GM18861 (cell line): ENCODE results near the gene GRHL1.
"Not testable (repeated sequence)": the region's sequence is repeated elsewhere in the genome, so short reads cannot be mapped to it uniquely, and the experiment has no call there.

Experiments
- ATAC-seq: cut with Tn5 transposase; IDR thresholded peaks from one replicate; pipeline ENCODE4 v1.9.1; 2021; ENCODE audit not compliant: unreplicated experiment

GRHL1 gene

DNA sequence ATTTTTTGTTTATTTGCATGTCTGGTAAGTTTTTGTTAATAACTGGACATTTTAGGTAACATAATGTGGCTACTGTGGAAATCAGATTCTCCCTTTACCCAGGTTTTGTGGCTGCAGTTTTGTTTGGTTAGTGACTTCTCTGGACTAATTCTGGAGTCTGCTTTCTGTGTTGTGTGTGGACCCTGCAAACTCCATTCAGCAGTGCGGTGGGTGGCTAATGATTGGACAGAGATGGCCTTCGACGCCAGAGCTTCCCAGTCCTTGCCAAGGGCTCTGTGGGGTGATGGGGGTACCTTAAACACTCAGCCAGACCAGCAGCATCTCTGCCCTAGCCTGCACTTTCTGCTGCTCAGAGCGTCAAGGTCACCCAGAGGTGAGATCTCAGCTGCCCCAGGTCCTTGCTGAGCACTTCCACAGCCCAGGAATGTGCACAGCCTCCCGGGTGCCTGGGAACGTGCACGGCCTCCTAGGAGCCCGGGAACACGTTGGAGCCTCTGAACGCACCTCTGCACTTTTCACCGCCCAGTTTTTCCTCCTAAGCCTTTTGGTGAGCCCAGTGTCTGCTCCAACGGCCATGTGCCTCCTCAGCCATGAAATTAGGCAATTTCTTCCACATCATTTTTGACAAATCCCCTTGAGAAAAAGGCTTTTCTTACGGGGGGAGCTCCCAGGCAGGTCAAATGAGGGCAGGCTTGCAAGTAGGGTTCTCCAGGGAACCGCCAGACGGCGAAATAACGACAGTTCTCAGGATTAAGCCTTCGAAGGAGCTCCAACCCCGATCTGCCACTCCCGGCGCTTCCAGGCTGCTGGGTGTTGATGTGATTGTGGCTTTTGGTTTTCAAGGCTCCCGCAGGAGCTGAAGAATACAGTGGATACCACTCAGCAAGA is 56.7 kb downstream of the GRHL1 start:
- ATAC-seq, result no peak

DNA sequence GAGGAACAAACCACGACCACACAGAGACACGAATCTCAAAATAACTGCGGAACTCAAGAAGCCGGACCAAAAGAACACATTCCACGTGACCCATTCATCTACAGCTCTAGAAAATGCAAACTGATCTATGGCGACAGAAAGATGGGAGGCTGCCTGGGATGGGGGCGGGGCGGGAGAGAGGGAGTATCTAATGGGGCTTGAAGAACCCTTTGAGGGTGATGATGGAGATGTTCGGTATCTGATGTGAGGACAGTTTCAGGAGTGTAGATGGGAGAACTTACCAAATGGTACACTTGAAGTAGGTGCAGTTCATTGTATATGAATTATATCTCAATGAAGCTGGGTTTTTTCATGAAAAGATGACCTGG is 57.3 kb downstream of the GRHL1 start:
- ATAC-seq, result no peak

DNA sequence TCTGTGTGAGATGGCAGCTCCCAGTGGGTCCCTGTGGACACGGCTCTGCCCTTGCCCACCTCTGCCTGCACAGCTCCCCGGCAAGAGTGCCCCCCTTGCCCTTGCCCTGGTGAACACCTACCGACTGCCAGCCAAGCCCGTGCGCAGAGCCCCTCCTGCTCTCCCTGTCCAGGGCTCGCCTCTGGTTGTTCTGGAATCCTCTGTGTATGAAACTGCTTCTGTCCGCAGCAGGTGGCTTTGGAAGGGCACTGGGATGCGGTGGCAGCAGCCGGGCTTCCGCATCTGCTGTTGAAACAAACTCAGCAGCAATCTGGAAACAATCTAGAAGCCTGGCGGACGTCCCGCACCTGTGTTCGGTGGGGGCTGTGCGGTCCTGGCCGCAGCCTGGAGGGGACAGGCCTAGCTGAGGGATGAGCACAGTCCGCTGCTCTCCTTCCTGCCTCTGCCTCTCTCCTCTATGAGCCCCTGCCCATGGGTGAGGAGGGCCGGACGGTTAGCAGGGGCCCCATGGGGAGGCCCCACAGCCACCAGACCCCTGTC is 57.8 kb downstream of the GRHL1 start:
- no peak for ATAC-seq

DNA sequence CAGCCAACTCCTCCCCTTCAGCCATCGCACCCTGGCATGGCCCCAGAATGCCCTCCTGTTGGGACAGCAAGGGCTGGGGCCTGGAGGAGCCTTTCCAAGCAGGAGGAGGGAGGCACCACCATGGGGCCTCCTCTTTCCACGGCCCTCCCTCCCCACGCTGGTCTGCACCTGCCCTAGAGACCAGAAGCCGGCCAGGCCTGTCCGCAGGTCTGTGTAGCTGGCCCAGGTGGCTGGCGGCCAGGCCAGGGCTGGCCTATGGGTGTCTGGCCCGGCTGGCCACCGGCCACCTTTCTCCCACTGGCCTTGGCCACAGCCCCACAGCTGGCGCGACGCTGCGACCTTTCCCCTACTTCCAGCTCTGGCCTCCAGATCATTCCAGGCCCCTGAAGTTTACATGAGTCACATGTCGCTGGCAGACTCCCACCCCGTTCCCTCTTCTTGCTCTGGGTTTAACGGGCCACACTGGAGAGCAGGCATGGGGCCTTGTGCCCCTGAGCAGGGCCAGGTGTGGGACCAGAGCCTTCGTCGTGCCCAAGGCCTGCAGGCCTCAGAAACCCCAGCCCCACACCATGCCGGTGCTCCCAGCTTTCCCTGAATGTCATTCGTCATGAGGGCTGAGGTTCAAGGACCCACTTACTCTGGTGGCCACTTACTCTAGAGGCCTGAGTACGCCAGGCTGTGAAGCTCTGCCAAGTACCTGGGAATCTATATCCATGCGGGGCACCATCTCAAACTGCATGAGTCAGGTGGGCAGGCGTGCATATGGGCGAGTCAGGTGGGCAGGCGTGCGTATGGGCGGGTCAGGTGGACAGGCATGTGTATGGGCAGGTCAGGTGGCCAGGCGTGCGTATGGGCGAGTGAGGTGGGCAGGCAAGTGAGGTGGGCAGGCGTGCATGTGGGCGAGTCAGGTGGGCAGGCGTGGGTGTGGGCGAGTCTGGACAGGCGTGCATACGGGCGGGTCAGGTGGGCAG is 58.6 kb downstream of the GRHL1 start:
- ATAC-seq, result no peak

DNA sequence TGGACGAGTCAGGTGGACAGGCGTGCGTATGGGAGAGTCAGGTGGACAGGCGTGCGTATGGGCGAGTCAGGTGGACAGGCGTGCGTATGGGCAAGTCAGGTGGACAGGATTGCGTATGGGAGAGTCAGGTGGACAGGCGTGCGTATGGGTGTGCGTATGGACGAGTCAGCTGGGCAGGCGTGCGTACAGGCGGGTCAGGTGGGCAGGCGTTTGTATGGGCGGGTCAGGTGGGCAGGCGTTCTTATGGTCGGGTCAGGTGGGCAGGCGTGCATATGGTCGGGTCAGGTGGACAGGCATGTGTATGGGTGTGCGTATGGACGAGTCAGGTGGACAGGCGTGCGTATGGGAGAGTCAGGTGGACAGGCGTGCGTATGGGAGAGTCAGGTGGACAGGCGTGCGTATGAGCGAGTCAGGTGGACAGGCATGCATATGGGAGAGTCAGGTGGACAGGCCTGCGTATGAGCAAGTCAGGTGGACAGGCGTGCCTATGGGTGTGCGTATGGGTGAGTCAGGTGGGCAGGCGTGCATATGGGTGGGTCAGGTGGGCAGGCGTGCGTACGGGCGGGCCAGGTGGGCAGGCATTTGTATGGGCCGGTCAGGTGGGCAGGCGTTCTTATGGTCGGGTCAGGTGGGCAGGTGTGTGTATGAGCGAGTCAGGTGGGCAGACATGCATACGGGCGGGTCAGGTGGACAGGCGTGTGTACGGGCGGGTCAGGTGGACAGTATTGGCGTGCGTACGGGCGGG is 59.5 kb downstream of the GRHL1 start:
- ATAC-seq, result not testable (repeated sequence)

DNA sequence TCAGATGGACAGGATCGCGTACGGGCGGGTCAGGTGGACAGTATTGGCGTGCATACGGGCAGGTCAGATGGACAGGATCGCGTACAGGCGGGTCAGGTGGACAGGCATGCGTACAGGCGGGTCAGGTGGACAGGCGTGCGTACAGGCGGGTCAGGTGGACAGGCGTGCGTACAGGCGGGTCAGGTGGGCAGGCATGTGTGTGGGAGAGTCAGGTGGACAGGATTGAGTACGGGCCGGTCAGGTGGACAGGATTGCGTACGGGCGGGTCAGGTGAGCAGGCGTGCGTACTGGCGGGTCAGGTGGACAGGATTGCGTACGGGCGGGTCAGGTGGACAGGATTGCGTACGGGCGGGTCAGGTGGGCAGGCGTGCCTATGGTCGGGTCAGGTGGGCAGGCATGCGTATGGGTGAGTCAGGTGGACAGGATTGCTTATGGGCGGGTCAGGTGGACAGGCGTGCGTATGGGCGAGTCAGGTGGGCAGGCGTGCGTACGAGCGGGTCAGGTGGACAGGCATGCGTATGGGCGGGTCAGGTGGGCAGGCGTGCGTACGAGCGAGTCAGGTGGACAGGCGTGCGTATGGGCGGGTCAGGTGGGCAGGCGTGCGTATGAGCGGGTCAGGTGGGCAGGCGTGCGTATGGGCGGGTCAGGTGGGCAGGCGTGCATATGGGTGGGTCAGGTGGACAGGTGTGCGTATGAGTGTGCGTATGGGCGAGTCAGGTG is 60.3 kb downstream of the GRHL1 start:
- not testable (repeated sequence) for ATAC-seq

DNA sequence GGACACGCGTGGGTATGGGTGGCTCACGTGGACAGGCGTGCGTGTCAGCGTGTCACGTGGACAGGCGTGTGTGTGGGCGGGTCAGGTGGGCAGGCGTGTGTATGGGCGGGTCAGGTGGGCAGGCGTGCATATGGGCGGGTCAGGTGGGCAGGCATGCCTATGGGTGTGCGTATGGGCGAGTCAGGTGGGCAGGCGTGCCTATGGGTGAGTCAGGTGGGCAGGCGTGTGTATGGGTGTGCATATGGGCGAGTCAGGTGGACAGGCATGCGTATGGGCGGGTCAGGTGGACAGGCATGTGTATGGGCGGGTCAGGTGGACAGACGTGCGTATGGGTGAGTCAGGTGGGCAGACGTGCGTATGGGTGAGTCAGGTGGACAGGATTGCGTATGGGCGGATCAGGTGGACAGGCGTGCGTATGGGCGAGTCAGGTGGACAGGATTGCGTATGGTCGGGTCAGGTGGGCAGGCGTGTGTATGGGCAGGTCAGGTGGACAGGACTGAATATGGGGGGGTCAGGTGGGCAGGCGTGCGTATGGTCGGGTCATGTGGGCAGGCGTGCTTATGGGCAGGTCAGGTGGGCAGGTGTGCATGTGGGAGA is 61.0 kb downstream of the GRHL1 start:
- ATAC-seq, result not testable (repeated sequence)

DNA sequence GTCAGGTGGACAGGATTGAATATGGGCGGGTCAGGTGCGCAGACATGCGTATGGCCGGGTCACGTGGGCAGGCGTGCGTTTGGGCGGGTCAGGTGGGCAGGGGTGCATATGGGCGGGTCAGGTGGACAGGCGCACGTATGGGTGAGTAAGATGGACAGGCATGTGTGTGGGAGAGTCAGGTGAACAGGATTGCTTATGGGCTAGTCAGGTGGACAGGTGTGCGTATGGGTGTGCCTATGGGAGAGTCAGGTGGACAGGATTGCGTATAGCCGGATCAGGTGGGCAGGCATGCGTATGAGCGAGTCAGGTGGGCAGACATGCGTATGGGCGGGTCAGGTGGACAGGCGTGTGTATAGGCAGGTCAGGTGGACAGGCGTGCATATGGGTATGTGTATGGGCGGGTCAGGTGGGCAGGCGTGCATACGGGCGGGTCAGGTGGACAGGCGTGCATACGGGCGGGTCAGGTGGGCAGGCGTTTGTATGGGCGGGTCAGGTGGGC is 61.5 kb downstream of the GRHL1 start:
- no peak for ATAC-seq

DNA sequence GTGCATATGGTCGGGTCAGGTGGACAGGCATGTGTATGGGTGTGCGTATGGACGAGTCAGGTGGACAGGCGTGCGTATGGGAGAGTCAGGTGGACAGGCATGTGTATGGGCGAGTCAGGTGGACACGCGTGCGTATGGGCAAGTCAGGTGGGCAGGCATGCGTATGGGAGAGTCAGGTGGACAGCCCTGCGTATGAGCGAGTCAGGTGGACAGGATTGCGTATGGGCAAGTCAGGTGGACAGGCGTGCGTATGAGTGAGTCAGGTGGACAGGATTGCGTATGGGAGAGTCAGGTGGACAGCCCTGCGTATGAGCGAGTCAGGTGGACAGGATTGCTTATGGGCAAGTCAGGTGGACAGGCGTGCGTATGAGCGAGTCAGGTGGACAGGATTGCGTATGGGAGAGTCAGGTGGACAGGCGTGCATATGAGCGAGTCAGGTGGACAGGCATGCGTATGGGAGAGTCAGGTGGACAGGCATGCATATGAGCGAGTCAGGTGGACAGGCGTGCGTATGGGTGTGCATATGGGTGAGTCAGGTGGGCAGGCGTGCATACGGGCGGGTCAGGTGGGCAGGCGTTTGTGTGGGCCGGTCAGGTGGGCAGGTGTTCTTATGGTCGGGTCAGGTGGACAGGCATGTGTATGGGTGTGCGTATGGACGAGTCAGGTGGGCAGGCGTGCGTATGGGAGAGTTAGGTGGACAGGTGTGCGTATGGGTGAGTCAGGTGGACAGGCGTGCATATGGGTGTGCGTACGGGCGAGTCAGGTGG is 62.3 kb downstream of the GRHL1 start:
- not testable (repeated sequence) for ATAC-seq

DNA sequence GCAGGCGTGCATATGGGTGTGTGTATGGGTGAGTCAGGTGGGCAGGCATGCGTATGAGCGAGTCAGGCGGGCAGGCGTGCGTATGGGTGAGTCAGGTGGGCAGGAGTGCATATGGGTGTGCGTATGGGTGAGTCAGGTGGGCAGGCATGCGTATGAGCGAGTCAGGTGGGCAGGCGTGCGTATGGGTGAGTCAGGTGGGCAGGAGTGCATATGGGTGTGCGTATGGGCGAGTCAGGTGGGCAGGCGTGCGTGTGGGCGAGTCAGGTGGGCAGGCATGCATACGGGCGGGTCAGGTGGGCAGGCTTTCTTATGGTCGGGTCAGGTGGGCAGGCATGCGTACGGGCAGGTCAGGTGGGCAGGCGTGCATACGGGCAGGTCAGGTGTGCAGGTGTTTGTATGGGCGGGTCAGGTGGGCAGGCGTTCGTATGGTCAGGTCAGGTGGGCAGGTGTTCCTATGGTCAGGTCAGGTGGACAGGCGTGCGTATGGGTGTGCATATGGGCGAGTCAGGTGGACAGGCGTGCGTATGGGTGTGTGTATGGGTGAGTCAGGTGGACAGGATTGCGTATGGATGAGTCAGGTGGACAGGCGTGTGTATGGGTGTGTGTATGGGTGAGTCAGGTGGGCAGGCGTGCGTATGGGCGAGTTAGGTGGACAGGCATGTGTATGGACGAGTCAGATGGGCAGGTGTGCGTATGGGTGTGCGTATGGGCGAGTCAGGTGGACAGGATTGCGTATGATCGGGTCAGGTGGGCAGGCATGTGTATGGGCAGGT is 63.1 kb downstream of the GRHL1 start:
- ATAC-seq, result no peak

DNA sequence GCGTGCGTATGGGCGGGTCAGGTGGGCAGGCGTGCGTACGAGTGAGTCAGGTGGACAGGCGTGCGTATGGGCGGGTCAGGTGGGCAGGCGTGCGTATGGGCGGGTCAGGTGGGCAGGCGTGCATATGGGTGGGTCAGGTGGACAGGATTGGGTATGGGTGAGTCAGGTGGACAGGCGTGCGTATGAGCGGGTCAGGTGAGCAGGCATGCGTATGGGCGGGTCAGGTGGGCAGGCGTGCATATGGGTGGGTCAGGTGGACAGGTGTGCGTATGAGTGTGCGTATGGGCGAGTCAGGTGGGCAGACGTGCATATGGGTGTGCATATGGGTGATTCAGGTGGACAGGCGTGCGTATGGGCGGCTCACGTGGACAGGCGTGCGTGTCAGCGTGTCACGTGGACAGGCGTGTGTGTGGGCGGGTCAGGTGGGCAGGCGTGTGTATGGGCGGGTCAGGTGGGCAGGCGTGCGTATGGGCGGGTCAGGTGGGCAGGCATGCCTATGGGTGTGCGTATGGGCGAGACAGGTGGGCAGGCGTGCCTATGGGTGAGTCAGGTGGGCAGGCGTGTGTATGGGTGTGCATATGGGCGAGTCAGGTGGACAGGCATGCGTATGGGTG is 64.0 kb downstream of the GRHL1 start:
- ATAC-seq, result not testable (repeated sequence)

DNA sequence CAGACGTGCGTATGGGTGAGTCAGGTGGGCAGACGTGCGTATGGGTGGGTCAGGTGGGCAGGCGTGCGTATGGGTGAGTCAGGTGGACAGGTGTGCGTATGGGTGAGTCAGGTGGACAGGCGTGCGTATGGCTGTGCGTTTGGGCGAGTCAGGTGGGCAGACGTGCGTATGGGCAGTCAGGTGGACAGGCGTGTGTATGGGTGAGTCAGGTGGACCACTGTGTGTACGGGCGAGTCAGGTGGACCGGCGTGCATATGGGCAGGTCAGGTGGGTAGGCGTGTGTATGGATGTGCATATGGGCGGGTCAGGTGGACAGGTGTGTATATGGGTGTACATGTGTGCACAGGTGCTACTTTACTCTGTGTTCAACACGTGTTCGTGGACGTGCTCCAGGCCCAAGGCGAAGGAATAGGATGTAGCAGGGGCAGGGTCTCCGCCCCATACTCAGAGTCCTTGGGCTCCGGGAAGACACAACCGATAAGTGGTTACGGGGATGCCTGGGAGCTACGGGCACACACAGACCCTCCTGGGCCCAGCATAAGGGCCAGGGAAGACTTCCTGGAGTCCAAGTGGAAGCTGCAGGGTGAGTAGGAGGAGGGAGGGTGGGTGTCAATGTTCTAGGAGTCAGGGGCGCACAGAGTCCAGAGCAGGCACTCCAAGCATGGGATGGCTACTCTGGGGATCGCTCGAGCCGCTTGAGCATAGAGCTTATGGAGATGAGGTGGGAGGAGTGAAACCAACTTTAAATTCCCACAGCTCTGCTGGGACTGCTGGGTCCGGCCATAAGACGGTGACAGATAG is 64.7 kb downstream of the GRHL1 start:
- ATAC-seq, result no peak

DNA sequence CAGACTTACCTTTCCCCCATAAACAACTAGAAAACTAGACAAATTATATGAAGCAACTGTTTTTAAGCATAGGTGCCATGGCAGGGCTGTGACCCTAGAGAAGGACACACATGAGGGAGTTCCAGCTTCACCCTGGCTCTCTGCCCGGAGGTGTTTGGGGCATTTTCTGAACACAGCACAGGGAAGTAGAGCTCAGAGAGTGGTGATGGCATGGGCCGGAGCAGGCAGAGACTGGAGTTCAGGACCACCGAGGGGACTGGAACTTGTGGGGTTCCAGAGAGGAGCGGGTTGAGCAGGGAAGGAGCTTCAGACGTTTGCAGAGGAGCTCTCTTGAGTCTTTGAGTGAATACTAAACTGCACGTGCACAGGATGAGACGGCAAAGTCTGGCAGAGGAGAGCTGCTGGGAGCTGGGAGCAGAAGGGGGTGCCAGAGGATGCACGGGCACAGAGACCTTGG is 65.3 kb downstream of the GRHL1 start:
- no peak for ATAC-seq

DNA sequence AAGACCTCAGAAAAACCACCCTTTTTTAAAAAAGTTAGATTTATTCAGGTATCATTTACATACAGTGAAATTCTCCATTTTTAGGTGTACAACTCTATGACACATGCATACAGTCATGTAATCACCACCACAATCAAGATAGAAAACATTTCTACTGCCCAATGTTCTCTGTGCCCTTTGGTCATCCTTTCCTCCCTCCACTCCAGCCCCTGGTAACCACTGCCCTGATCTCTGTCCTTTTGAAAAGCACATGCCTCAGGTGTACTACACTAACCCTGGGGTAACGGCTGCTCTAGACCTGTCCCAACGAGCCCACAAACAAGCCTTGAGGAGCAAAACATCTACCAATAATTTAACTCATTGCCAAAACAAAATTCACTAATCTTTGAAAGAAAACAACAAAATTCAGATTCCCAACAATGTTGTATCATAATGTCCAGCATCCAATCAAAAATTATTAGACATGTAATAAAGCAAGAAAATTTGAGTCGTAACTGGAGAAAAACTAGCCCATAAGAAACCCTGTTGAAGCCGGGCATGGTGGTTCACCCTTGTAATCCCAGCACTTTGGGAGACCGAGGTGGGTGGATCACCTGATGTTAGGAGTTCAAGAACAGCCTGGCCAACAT is 65.9 kb downstream of the GRHL1 start:
- ATAC-seq, result no peak

DNA sequence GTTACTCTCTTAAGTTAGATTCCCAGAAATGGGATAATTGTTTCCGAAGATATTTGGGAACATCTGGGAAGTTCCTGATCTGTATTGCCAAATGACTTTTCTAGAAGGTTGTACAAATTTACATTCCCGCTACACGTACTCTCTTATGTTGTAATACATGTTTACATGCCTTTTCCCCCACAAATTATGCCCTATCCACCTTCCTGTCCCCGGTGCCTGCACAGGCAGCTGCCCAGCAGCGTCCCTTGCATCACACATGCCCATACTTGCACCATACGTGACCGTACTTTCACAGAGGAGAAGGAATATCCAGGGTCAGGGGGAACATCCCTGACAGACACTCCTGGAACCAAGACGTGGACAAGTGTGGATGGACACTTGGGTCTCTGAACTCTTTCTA is 67.7 kb downstream of the GRHL1 start:
- ATAC-seq, result no peak
